Nephron (organoid): Measurements from ENCODE around the gene VAPB.
"Not testable (repeated sequence)": the region's sequence is repeated elsewhere in the genome, so short reads cannot be mapped to it uniquely, and the experiment has no call there.

Source experiments
- H3K27ac Mint-ChIP-seq, 3 experiments: 2 replicates each; pipeline ENCODE4 v1.8.0; 2020; ENCODE audit warnings: mixed read lengths in 3 of 3, mild to moderate bottlenecking in 2 of 3, moderate library complexity in 1 of 3
- H3K27me3 Mint-ChIP-seq: 2 replicates; pipeline ENCODE4 v1.8.0; 2021; ENCODE audit warnings: low read depth, mild to moderate bottlenecking, moderate library complexity, mixed read lengths
- H3K36me3 Mint-ChIP-seq: 2 replicates; pipeline ENCODE4 v1.8.0; 2020; ENCODE audit warnings: low read depth, mixed read lengths
- H3K4me1 Mint-ChIP-seq: 2 replicates; pipeline ENCODE4 v1.8.0; 2020; ENCODE audit warnings: mixed read lengths
- H3K4me3 Mint-ChIP-seq, 3 experiments: 2 replicates each; pipeline ENCODE4 v1.8.0; 2020; ENCODE audit warnings: mild to moderate bottlenecking in 3 of 3, mixed read lengths in 3 of 3, moderate library complexity in 2 of 3
- H3K9me3 Mint-ChIP-seq: 2 replicates; pipeline ENCODE4 v1.8.0; 2020; ENCODE audit warnings: mixed read lengths
- CTCF ChIP-seq, 3 experiments: fragments of 200-600 bp; sonication (generic); IDR thresholded peaks; one replicate each; pipeline ENCODE4 v1.5.0; 2021; ENCODE audit warnings: antibody characterized with exemption in 3 of 3; ENCODE audit not compliant: unreplicated experiment in 3 of 3

VAPB gene

GRCh38 chr20:58421497-58421850 lies 32.4 kb downstream of the VAPB start:
- H3K9me3 Mint-ChIP-seq = peaks cover 4% of the 10 kb centered on the region
- H3K27me3 Mint-ChIP-seq = no peaks in the 10 kb centered on the region
- H3K36me3 Mint-ChIP-seq = peaks cover 62% of the 10 kb centered on the region
- no peak for TF ChIP-seq CTCF (IDR thresholded peaks at IDR 0.05; ENCODE audit: unreplicated experiment in 3 of 3)
- H3K4me3 Mint-ChIP-seq = no peak overlapping the region
- no peak overlapping the region for H3K27ac Mint-ChIP-seq
- H3K4me1 Mint-ChIP-seq = peaks cover 10% of the 10 kb centered on the region

DNA sequence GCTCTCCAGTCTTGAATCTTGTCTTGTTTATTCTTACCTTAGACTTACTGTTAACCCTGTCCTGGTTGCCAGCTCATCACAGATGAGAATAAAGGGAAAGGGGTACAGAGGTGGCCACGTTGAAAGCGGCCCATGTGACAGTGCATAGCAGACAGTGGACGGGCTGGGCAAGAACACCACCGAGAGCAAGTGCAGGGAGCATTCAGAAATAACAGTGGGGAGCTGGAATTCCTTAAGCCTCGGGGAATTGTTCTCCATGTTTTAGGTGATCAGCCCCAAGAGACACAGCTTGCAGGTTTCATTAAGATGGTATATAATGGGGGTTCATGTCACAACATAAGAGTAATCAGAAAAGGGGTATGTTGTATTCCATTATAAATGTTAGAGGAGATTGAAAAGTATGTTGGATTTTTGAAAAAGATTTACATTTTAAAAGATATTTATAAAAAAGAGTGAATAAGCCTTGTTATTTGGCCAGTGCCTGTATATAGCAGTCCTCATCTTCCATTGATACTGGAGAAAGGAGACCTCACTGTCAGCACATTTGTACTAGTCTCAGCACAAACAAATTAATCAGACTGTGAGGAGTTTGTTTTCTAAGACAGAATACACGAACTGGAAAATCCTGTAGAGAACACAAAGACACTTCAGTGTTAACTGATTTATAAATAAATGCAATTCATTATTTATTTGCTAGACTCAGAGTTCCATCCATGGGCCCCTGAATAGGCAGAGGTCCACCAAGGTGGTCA lies 35.4 kb downstream of the VAPB start:
- TF ChIP-seq CTCF (IDR thresholded peaks at IDR 0.05; ENCODE audit: unreplicated experiment in 3 of 3) = no peak
- H3K4me3 Mint-ChIP-seq = no peak overlapping the region
- H3K36me3 Mint-ChIP-seq = peaks cover 46% of the 10 kb centered on the region
- peaks cover 10% of the 10 kb centered on the region for H3K4me1 Mint-ChIP-seq
- H3K27ac Mint-ChIP-seq = peak overlapping the region in 1 of 3 experiments; percentile 7
- H3K27me3 Mint-ChIP-seq = no peaks in the 10 kb centered on the region
- H3K9me3 Mint-ChIP-seq = peaks cover 4% of the 10 kb centered on the region

- not testable (repeated sequence) for H3K9me3 Mint-ChIP-seq, H3K27me3 Mint-ChIP-seq, H3K27ac Mint-ChIP-seq, H3K4me3 Mint-ChIP-seq
- Mint-ChIP-seq H3K4me1 (peaks cover 18% of the 10 kb centered on the region), H3K36me3 (peaks cover 38% of the 10 kb centered on the region)
These were observed 38.5 kb downstream of the VAPB start for GRCh38 chr20:58427571-58427970.

DNA sequence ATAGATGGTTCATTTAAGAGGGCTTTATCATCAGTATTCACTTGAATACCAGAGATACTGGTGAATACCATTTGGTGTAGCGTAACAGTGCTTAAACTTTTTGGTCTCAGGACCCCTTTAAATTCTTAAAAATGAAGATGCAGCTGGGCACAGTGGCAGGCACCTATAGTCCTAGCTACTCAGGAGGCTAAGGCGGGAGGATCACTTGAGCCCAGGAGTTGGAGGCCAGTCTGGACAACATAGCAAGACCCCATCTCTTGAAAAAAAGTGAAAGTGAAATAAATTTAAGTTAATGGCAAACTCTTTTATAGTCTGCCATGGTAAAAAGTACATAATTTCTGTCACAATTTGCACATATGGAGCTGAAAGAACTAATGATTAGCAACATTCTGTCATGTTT lies 39.3 kb downstream of the VAPB start:
- no peak overlapping the region for H3K4me3 Mint-ChIP-seq
- H3K27ac Mint-ChIP-seq = no peak overlapping the region
- H3K9me3 Mint-ChIP-seq = peaks cover 7% of the 10 kb centered on the region
- H3K36me3 Mint-ChIP-seq = peaks cover 46% of the 10 kb centered on the region
- H3K27me3 Mint-ChIP-seq = no peaks in the 10 kb centered on the region
- H3K4me1 Mint-ChIP-seq = peaks cover 18% of the 10 kb centered on the region
- TF ChIP-seq CTCF (IDR thresholded peaks at IDR 0.05; ENCODE audit: unreplicated experiment in 3 of 3) = no peak

GRCh38 chr20:58429303-58429702 lies 40.3 kb downstream of the VAPB start:
- H3K27ac Mint-ChIP-seq = no peak overlapping the region
- H3K36me3 Mint-ChIP-seq = peaks cover 46% of the 10 kb centered on the region
- H3K4me1 Mint-ChIP-seq = peaks cover 13% of the 10 kb centered on the region
- H3K4me3 Mint-ChIP-seq = no peak overlapping the region
- no peak for TF ChIP-seq CTCF (IDR thresholded peaks at IDR 0.05; ENCODE audit: unreplicated experiment in 3 of 3)
- H3K27me3 Mint-ChIP-seq = no peaks in the 10 kb centered on the region
- peaks cover 7% of the 10 kb centered on the region for H3K9me3 Mint-ChIP-seq

GRCh38 chr20:58431134-58431533 lies 42.1 kb downstream of the VAPB start:
- no peak overlapping the region for H3K27ac Mint-ChIP-seq
- peaks cover 8% of the 10 kb centered on the region for H3K4me1 Mint-ChIP-seq
- H3K36me3 Mint-ChIP-seq = peaks cover 47% of the 10 kb centered on the region
- TF ChIP-seq CTCF (IDR thresholded peaks at IDR 0.05; ENCODE audit: unreplicated experiment in 3 of 3) = no peak
- H3K27me3 Mint-ChIP-seq = no peaks in the 10 kb centered on the region
- peaks cover 3% of the 10 kb centered on the region for H3K9me3 Mint-ChIP-seq
- H3K4me3 Mint-ChIP-seq = no peak overlapping the region
